ENCODE results near the gene VAV2.

DNA sequence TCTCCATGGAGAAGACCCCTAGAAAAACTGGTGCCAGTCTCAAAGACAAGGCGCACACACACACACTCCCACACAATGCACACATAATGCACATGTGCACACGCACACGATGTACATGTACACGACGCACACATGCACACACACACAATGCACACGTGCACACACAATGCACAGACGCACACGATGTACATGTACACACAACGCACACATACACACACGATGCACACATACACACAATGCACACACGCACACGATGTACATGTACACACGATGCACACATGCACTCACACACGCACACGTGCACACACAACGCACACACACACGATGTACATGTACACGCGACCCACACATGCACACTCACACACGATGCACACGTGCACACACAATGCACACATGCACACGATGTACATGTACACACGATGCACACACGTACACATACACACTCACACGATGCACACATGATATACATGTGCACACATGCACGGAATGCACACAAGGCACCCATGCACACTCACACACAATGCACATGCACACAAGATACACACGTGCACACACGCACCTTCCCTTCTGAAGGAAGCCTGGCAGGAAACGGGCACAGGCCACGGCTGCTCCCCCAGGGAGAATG lies 76.5 kb downstream of the VAV2 start:
- TF ChIP-seq, protein P1, sequence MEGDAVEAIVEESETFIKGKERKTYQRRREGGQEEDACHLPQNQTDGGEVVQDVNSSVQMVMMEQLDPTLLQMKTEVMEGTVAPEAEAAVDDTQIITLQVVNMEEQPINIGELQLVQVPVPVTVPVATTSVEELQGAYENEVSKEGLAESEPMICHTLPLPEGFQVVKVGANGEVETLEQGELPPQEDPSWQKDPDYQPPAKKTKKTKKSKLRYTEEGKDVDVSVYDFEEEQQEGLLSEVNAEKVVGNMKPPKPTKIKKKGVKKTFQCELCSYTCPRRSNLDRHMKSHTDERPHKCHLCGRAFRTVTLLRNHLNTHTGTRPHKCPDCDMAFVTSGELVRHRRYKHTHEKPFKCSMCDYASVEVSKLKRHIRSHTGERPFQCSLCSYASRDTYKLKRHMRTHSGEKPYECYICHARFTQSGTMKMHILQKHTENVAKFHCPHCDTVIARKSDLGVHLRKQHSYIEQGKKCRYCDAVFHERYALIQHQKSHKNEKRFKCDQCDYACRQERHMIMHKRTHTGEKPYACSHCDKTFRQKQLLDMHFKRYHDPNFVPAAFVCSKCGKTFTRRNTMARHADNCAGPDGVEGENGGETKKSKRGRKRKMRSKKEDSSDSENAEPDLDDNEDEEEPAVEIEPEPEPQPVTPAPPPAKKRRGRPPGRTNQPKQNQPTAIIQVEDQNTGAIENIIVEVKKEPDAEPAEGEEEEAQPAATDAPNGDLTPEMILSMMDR (IDR thresholded peaks at IDR 0.05): no peak
- TF ChIP-seq POLR2AphosphoS5 (IDR thresholded peaks at IDR 0.05): no peak

All from breast epithelium (tissue), 3 donors.